ENCODE results near the gene ATP6V0B. TPM values are rescaled to one million over a fixed set of nuclear protein-coding genes. Genes with fewer than 3 reads are reported as not detected.

ATP6V0B gene
- total and polyA plus RNA-seq, 9 of the 15 experiments (the other 6 are each of a cell fraction or from before 2014, with no cell fraction given) = 137 to 328 (median 220) TPM

DNA sequence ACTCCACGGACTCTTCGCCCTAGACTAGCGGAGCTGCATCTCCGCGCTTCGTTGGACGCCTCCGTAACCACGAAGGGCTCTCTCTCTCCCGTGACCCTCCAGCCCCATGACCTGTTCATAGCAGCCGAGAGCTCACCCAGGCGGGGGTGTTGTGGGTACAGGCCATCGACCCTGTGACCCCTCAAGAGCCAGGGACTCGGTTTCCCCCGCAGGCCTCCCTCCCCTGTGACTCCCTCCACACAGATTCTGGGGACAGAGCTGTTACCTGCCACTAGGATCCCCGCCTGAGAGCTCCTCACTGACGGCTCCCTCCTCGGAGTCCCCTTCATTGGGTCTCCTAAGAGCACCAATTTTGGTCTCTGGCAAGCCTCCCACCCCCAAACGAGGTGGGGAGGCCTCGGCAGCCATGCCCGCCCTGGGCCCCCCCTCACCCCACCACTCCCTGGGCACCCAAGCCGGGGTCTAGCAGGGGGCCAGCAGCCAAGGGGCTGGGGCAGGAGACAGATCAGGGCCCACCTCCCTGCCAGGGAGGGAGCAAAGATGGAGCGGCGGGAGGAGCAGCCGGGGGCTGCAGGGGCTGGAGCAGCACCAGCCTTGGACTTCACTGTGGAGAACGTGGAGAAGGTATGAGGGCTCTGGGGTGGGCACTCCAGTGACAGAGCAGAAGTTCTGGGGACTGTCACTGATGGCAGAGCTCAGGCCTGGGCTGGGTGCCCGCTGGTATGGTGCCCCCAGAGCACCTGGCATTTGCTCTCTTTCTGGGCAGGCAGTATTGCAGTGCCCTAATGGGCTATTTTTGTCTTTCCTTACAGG is 27.5 kb upstream of the ATP6V0B start:
- TSS peak; percentile 69 for BruUV-seq (replicated peaks)
- Histone ChIP-seq H3K27me3 (ENCODE audit: control insufficient read depth in 2 of 2, insufficient read depth in 2 of 2, low read length in 2 of 2) (no peaks in the 10 kb centered on the region), H3K27ac (ENCODE audit: extremely low read depth, low read depth, low read length) (peak overlapping the region; percentile 99), H3K36me3 (ENCODE audit: control insufficient read depth, insufficient read depth, low read length) (peaks cover 21% of the 10 kb centered on the region), H3K9ac (ENCODE audit: insufficient read depth in 1 of 2, low read depth in 2 of 2, low read length in 2 of 2) (peak overlapping the region; percentile 98), H3K79me2 (ENCODE audit: control insufficient read depth, insufficient read depth, low read length) (peaks cover 45% of the 10 kb centered on the region), H3K4me1 (replicated peaks in 1 of 2; ENCODE audit: control insufficient read depth in 2 of 2, insufficient read depth in 2 of 2, low read length in 2 of 2) (peaks cover 17 to 41% of the 10 kb centered on the region in 2 experiments), H3K9me3 (replicated peaks; ENCODE audit: control insufficient read depth, insufficient read depth, low read depth, low read length) (no peaks in the 10 kb centered on the region), H3K4me2 (ENCODE audit: insufficient read depth, low read length) (peak overlapping the region; percentile 98), H4K20me1 (replicated peaks; ENCODE audit: control insufficient read depth, insufficient read depth, low read length) (no peaks in the 10 kb centered on the region), H2AFZ (ENCODE audit: low read depth, low read length) (peak overlapping the region; percentile 100), H3K9me1 (ENCODE audit: control insufficient read depth, insufficient read depth, low read length) (no peaks in the 10 kb centered on the region), H3K4me3 (peak overlapping the region; percentile 60)
- DNase-seq (ENCODE audit: extremely low read depth in 1 of 4, low spot score in 3 of 4) (no peak), FAIRE-seq (peak; percentile 11), ATAC-seq (peak; percentile 14)
- ChIA-PET POLR2A (interaction anchor here (0.6 to 2.9 kb wide), 9 partner anchors 11 to 295 kb away, joined by 3 to 11 read pairs (median 3); partner anchors contain the start of gene DPH2), CTCF (ENCODE audit: low intra/inter-chr PET ratio) (interaction anchor here (1.0 to 1.7 kb wide), 3 partner anchors 13 to 417 kb away, joined by 3 to 7 read pairs (median 4); partner anchors contain the start of genes ARTN and PTPRF)
- in situ Hi-C loops (cut with MboI) (no loop called here), intact Hi-C loops (cut with micrococcal nuclease) (loop anchor here (5.0 kb wide), 1 partner anchor 90 kb away; no protein-coding TSS in a partner anchor)
- WGBS (ENCODE audit: insufficient coverage, low coverage, missing lambda C conversion rate) = under 1% methylated on average over 24 of the region's 27 CpGs
- TF ChIP-seq ZBTB1 (CRISPR knock-in tag; IDR thresholded peaks at IDR 0.05; ENCODE audit: borderline replicate concordance, low read depth) = no peak
- peak; percentile 30 for TF ChIP-seq EGR1 (conservative IDR thresholded peaks at IDR 0.05)
- TF ChIP-seq, protein P1, sequence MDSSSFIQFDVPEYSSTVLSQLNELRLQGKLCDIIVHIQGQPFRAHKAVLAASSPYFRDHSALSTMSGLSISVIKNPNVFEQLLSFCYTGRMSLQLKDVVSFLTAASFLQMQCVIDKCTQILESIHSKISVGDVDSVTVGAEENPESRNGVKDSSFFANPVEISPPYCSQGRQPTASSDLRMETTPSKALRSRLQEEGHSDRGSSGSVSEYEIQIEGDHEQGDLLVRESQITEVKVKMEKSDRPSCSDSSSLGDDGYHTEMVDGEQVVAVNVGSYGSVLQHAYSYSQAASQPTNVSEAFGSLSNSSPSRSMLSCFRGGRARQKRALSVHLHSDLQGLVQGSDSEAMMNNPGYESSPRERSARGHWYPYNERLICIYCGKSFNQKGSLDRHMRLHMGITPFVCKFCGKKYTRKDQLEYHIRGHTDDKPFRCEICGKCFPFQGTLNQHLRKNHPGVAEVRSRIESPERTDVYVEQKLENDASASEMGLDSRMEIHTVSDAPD (CRISPR knock-in tag; IDR thresholded peaks at IDR 0.05) = no peak
- TF ChIP-seq, protein P2, sequence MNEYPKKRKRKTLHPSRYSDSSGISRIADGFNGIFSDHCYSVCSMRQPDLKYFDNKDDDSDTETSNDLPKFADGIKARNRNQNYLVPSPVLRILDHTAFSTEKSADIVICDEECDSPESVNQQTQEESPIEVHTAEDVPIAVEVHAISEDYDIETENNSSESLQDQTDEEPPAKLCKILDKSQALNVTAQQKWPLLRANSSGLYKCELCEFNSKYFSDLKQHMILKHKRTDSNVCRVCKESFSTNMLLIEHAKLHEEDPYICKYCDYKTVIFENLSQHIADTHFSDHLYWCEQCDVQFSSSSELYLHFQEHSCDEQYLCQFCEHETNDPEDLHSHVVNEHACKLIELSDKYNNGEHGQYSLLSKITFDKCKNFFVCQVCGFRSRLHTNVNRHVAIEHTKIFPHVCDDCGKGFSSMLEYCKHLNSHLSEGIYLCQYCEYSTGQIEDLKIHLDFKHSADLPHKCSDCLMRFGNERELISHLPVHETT (CRISPR knock-in tag; conservative IDR thresholded peaks at IDR 0.05 in 1 of 2, IDR thresholded peaks at IDR 0.05 in 1 of 2) = 0 out of 4 replicates have a peak, but pooled peaks of 1 of the 2 experiments have one; percentile 10
- peak; percentile 73; the same call in 1 of the 2 replicates for TF ChIP-seq TAF7 (tag; IDR thresholded peaks at IDR 0.05)
- TF ChIP-seq, protein P3, sequence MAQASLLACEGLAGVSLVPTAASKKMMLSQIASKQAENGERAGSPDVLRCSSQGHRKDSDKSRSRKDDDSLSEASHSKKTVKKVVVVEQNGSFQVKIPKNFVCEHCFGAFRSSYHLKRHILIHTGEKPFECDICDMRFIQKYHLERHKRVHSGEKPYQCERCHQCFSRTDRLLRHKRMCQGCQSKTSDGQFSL (CRISPR knock-in tag; IDR thresholded peaks at IDR 0.05) = peak; percentile 65; the same call in 1 of the 2 replicates
- TF ChIP-seq, protein P3 (tag; IDR thresholded peaks at IDR 0.05) = no peak; a peak in 1 of 4 replicates
- 0 out of 2 replicates have a peak, but pooled peaks have one; percentile 56 for TF ChIP-seq ZNF830 (CRISPR knock-in tag; IDR thresholded peaks at IDR 0.05)
- TF ChIP-seq ERF (CRISPR knock-in tag; IDR thresholded peaks at IDR 0.05) = peak; percentile 17; the same call in 1 of the 2 replicates
- TF ChIP-seq NCOA1 (IDR thresholded peaks at IDR 0.05; ENCODE audit: low read depth) = 0 out of 2 replicates have a peak, but pooled peaks have one; percentile 12
- no peak for TF ChIP-seq POLR3G (IDR thresholded peaks at IDR 0.05; ENCODE audit: extremely low read depth, insufficient read length, insufficient replicate concordance)
- TF ChIP-seq MTA3 (IDR thresholded peaks at IDR 0.05; ENCODE audit: borderline replicate concordance) = peak; percentile 1; the same call in 1 of the 2 replicates
- TF ChIP-seq ZNF274 (IDR thresholded peaks at IDR 0.05; ENCODE audit: borderline replicate concordance, low read depth, low read length) = no peak
- no peak for TF ChIP-seq ZC3H4 (CRISPR knock-in tag; IDR thresholded peaks at IDR 0.05; ENCODE audit: borderline replicate concordance)
- TF ChIP-seq KLF1 (tag; IDR thresholded peaks at IDR 0.05) = no peak
- TF ChIP-seq ZNF431 (CRISPR knock-in tag; IDR thresholded peaks at IDR 0.05) = 0 out of 2 replicates have a peak, but pooled peaks have one; percentile 61
- peak; percentile 22; the same call in 1 of the 2 replicates for TF ChIP-seq SMARCE1 (IDR thresholded peaks at IDR 0.05)
- peak; percentile 49; the same call in 1 of the 2 replicates for TF ChIP-seq CBFB (CRISPR knock-in tag; IDR thresholded peaks at IDR 0.05)

Measured in K562 (cell line).